Neuronal stem cell (in vitro differentiated cells): ENCODE data around the gene LHX8.
A peak's percentile ranks its signal among the peaks of the same experiment; 100 is the strongest.

Experiments used
- DNase-seq: peaks from one replicate; pipeline ENCODE4 v3.0.0-alpha.2; 2013; ENCODE audit warnings: low spot score
- H2AFZ ChIP-seq: one replicate; pipeline ENCODE4 v1.6.1; 2013; ENCODE audit warnings: mild to moderate bottlenecking, low read length, inconsistent platforms
- H2AK5ac ChIP-seq: 2 replicates; pipeline ENCODE4 v1.6.1; 2013; ENCODE audit warnings: low read depth, mild to moderate bottlenecking, inconsistent platforms, low read length, moderate library complexity, mixed read lengths
- H2BK120ac ChIP-seq: 2 replicates; pipeline ENCODE4 v1.6.1; 2013; ENCODE audit warnings: low read depth, mild to moderate bottlenecking, inconsistent platforms, low read length, moderate library complexity, mixed read lengths
- H2BK12ac ChIP-seq: one replicate; pipeline ENCODE4 v1.6.1; 2013; ENCODE audit warnings: low read length, inconsistent platforms
- H2BK15ac ChIP-seq: 2 replicates; pipeline ENCODE4 v1.6.1; 2013; ENCODE audit warnings: mild to moderate bottlenecking, low read length, inconsistent platforms, mixed read lengths
- H2BK5ac ChIP-seq: one replicate; pipeline ENCODE4 v1.6.1; 2013; ENCODE audit warnings: inconsistent platforms, mild to moderate bottlenecking, low read length, moderate library complexity
- H3K14ac ChIP-seq: one replicate; pipeline ENCODE4 v1.6.1; 2013; ENCODE audit warnings: low read length, inconsistent platforms
- H3K18ac ChIP-seq: 2 replicates; pipeline ENCODE4 v1.6.1; 2013; ENCODE audit warnings: low read length, inconsistent platforms
- H3K23ac ChIP-seq: 2 replicates; pipeline ENCODE4 v1.6.1; 2013; ENCODE audit warnings: low read depth, mild to moderate bottlenecking, mixed read lengths, low read length, inconsistent platforms; ENCODE audit not compliant: poor library complexity
- H3K27ac ChIP-seq: replicated peaks from 3 replicates; pipeline ENCODE4 v1.5.1; 2013; ENCODE audit warnings: low read length, inconsistent platforms
- H3K27me3 ChIP-seq, 3 experiments: 2 replicates each; pipeline ENCODE4 v1.6.1; 2013; ENCODE audit warnings: low read length in 3 of 3, mild to moderate bottlenecking in 2 of 3, inconsistent platforms in 1 of 3, low read depth in 1 of 3, mixed read lengths in 1 of 3, moderate library complexity in 1 of 3; ENCODE audit not compliant: control insufficient read depth in 3 of 3, insufficient read depth in 3 of 3
- H3K36me3 ChIP-seq, 2 donors: replicated peaks in 1 of 2; 2 replicates each; pipeline ENCODE4 v1.6.1; 2013; ENCODE audit warnings: low read length in 2 of 2; ENCODE audit not compliant: control insufficient read depth in 2 of 2, insufficient read depth in 2 of 2
- H3K4ac ChIP-seq: 2 replicates; pipeline ENCODE4 v1.6.1; 2013; ENCODE audit warnings: inconsistent platforms, mild to moderate bottlenecking, low read length, moderate library complexity
- H3K4me1 ChIP-seq, 2 donors: 1 replicate in 1 of 2; 2 replicates in 1 of 2; pipeline ENCODE4 v1.6.1; 2013; ENCODE audit warnings: low read length in 2 of 2, low read depth in 1 of 2; ENCODE audit not compliant: control insufficient read depth in 2 of 2, insufficient read depth in 1 of 2
- H3K4me2 ChIP-seq: one replicate; pipeline ENCODE4 v1.6.1; 2013; ENCODE audit warnings: mild to moderate bottlenecking, low read length, inconsistent platforms; ENCODE audit not compliant: insufficient read depth, poor library complexity, severe bottlenecking
- H3K4me3 ChIP-seq, 2 donors: 2 replicates each; pipeline ENCODE4 v1.5.1; 2013; ENCODE audit warnings: low read length in 2 of 2, mild to moderate bottlenecking in 2 of 2, inconsistent platforms in 1 of 2, moderate library complexity in 1 of 2
- H3K79me1 ChIP-seq: one replicate; pipeline ENCODE4 v1.6.1; 2013; ENCODE audit warnings: low read depth, mild to moderate bottlenecking, inconsistent platforms, low read length, moderate library complexity
- H3K9ac ChIP-seq: one replicate; pipeline ENCODE4 v1.6.1; 2013; ENCODE audit warnings: mild to moderate bottlenecking, low read depth, low read length, inconsistent platforms; ENCODE audit not compliant: poor library complexity
- H3K9me3 ChIP-seq, 2 donors: replicated peaks in 1 of 2; 2 replicates each; pipeline versions ENCODE3 to v1.6.1; 2013; ENCODE audit warnings: low read length in 2 of 2, mild to moderate bottlenecking in 2 of 2, inconsistent platforms in 1 of 2, low read depth in 1 of 2, mixed read lengths in 1 of 2, moderate library complexity in 1 of 2; ENCODE audit not compliant: control insufficient read depth in 2 of 2, insufficient read depth in 1 of 2
- H4K8ac ChIP-seq: one replicate; pipeline ENCODE4 v1.6.1; 2013; ENCODE audit warnings: low read depth, mild to moderate bottlenecking, inconsistent platforms, low read length, moderate library complexity
- H4K91ac ChIP-seq: one replicate; pipeline ENCODE4 v1.6.1; 2013; ENCODE audit warnings: low read length, low read depth, mild to moderate bottlenecking, inconsistent platforms; ENCODE audit not compliant: poor library complexity
- WGBS, 2 donors: extraction: QIAGEN DNeasy Blood & Tissue Kit; methylation state at CpG; one replicate each; pipeline ENCODE4 v1.1.7; 2013; ENCODE audit warnings: missing lambda C conversion rate in 2 of 2, mixed read lengths in 1 of 2; ENCODE audit not compliant: insufficient read length in 2 of 2, insufficient replicate concordance in 1 of 2; ENCODE audit errors: extremely low coverage in 2 of 2; 5-methylcytosine and 5-hydroxymethylcytosine counted together

The LHX8 gene

DNA sequence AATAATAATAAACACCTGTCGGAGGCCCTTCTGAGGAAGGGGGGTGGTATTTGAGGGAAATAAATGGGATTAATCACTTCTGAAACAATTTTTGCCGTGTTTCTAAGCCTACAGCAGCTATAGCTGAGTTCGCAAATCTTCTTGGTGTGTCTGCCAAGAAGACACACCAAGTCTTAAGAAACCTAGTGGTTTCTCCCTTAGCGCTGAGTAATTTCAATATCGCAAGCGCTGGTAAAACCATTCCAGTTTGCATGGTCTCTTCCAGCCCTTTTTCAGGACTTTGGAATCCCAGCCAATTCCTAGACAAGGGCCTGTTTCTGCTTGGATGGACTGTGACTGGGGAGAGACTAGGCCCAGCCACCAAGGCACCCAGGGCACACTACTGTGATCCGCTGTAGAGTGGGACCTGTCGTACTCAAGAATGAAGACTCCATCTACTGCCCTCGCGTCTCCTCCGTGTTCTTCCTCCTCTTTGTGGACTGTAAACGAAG, 7.5 kb upstream of the LHX8 start:
- Histone ChIP-seq H3K27me3 (peaks cover 17 to 58% (median 39%) of the 10 kb centered on the region in 3 experiments), H4K8ac (no peak overlapping the region), H3K23ac (no peak overlapping the region), H3K79me1 (no peaks in the 10 kb centered on the region), H2AK5ac (no peak overlapping the region), H3K9ac (no peak overlapping the region), H3K14ac (no peak overlapping the region), H3K27ac (no peak overlapping the region), H2BK5ac (no peak overlapping the region), H3K4me1 (peaks cover 0 to 13% of the 10 kb centered on the region in 2 donors), H3K4ac (no peak overlapping the region), H4K91ac (no peak overlapping the region), H2AFZ (no peak overlapping the region), H3K36me3 (no peaks in the 10 kb centered on the region), H2BK12ac (no peak overlapping the region), H2BK15ac (no peak overlapping the region), H2BK120ac (no peak overlapping the region), H3K18ac (no peak overlapping the region), H3K4me3 (no peak overlapping the region), H3K4me2 (no peak overlapping the region), H3K9me3 (peaks cover 2 to 7% of the 10 kb centered on the region in 2 donors)
- no peak for DNase-seq
- no CpG with 5 or more reads among the region's 12 CpGs for WGBS, 2 donors

GRCh38 chr1:75127916-75128717, 6.1 kb upstream of the LHX8 start:
- Histone ChIP-seq H2BK5ac (no peak overlapping the region), H3K14ac (no peak overlapping the region), H3K18ac (no peak overlapping the region), H3K4me1 (peaks cover 0 to 21% of the 10 kb centered on the region in 2 donors), H3K4me3 (no peak overlapping the region), H3K4ac (no peak overlapping the region), H3K79me1 (no peaks in the 10 kb centered on the region), H2BK120ac (no peak overlapping the region), H2BK15ac (no peak overlapping the region), H3K4me2 (no peak overlapping the region), H3K9me3 (peaks cover 2 to 7% of the 10 kb centered on the region in 2 donors), H4K91ac (no peak overlapping the region), H2AK5ac (no peak overlapping the region), H3K9ac (no peak overlapping the region), H2AFZ (no peak overlapping the region), H2BK12ac (no peak overlapping the region), H3K27ac (no peak overlapping the region), H3K36me3 (no peaks in the 10 kb centered on the region), H3K23ac (no peak overlapping the region), H4K8ac (no peak overlapping the region), H3K27me3 (peaks cover 20 to 68% (median 54%) of the 10 kb centered on the region in 3 experiments)
- no CpG with 5 or more reads among the region's 27 CpGs for WGBS, 2 donors
- no peak for DNase-seq

GRCh38 chr1:75129660-75129982, 4.6 kb upstream of the LHX8 start:
- H3K4me1 ChIP-seq = peaks cover 1 to 22% of the 10 kb centered on the region in 2 donors
- no peak overlapping the region for H3K23ac ChIP-seq
- H3K79me1 ChIP-seq = no peaks in the 10 kb centered on the region
- no peak overlapping the region for H2BK12ac ChIP-seq
- no peak overlapping the region for H3K4ac ChIP-seq
- no peak overlapping the region for H2AFZ ChIP-seq
- no peak overlapping the region for H3K18ac ChIP-seq
- no peak overlapping the region for H2BK15ac ChIP-seq
- peak; percentile 9 for DNase-seq
- no peak overlapping the region for H2AK5ac ChIP-seq
- no peak overlapping the region for H4K91ac ChIP-seq
- H3K9me3 ChIP-seq = peaks cover 2 to 7% of the 10 kb centered on the region in 2 donors
- H2BK120ac ChIP-seq = no peak overlapping the region
- peaks cover 20 to 83% (median 64%) of the 10 kb centered on the region in 3 experiments for H3K27me3 ChIP-seq
- H4K8ac ChIP-seq = no peak overlapping the region
- no peak overlapping the region for H3K14ac ChIP-seq
- no peak overlapping the region for H2BK5ac ChIP-seq
- no peak overlapping the region for H3K27ac ChIP-seq
- no CpG with 5 or more reads among the region's 10 CpGs for WGBS, 2 donors
- peak overlapping the region; percentile 69 for H3K4me2 ChIP-seq
- H3K36me3 ChIP-seq = no peaks in the 10 kb centered on the region
- no peak overlapping the region for H3K9ac ChIP-seq
- no peak overlapping the region for H3K4me3 ChIP-seq

- no peak overlapping the region for H3K23ac ChIP-seq
- H3K14ac ChIP-seq = no peak overlapping the region
- peaks cover 5 to 26% of the 10 kb centered on the region in 2 donors for H3K4me1 ChIP-seq
- peak overlapping the region; percentile 45 for H2AFZ ChIP-seq
- H3K18ac ChIP-seq = peak overlapping the region; percentile 11
- H3K36me3 ChIP-seq = no peaks in the 10 kb centered on the region
- H2BK120ac ChIP-seq = no peak overlapping the region
- H3K9ac ChIP-seq = no peak overlapping the region
- H4K91ac ChIP-seq = no peak overlapping the region
- peaks cover 2 to 7% of the 10 kb centered on the region in 2 donors for H3K9me3 ChIP-seq
- no peak overlapping the region for H3K27ac ChIP-seq
- no peak overlapping the region for H2BK5ac ChIP-seq
- H3K4ac ChIP-seq = no peak overlapping the region
- DNase-seq = peak; percentile 40
- H2AK5ac ChIP-seq = no peak overlapping the region
- no CpG with 5 or more reads among the region's 40 CpGs for WGBS, 2 donors
- peaks cover 22 to 88% (median 69%) of the 10 kb centered on the region in 3 experiments for H3K27me3 ChIP-seq
- no peak overlapping the region for H2BK12ac ChIP-seq
- no peak overlapping the region for H4K8ac ChIP-seq
- H3K4me2 ChIP-seq = peak overlapping the region; percentile 69
- H3K4me3 ChIP-seq = no peak overlapping the region
- H3K79me1 ChIP-seq = no peaks in the 10 kb centered on the region
- H2BK15ac ChIP-seq = no peak overlapping the region
These were observed 4.0 kb upstream of the LHX8 start for GRCh38 chr1:75129983-75130789.
